GM23338 (cell line): ENCODE measurements around the gene CABCOCO1. TPM values are rescaled to one million over a fixed set of nuclear protein-coding genes. Genes with fewer than 3 reads are reported as not detected.

ENCODE experiments used
- ATAC-seq: fragments of 200-7000 bp; cut with Tn5 transposase; 3 replicates; pipeline ENCODE4 v1.9.1; 2020
- DNase-seq: peaks from one replicate; pipeline ENCODE4 v3.0.0-alpha.2; 2015; ENCODE audit warnings: low spot score
- H2AFZ ChIP-seq: fragments of 200-600 bp; sonication (generic); 2 replicates; pipeline ENCODE4 v1.8.0; 2016; ENCODE audit warnings: antibody characterized with exemption, mild to moderate bottlenecking, moderate library complexity
- H3F3A ChIP-seq: fragments of 200-600 bp; sonication (generic); replicated peaks from 2 replicates; pipeline ENCODE4 v1.8.0; 2017; ENCODE audit warnings: antibody characterized with exemption, mixed run types, low read depth
- H3K27ac ChIP-seq: fragments of 200-600 bp; sonication (generic); 2 replicates; pipeline ENCODE4 v1.6.1; 2016; ENCODE audit warnings: low read depth
- H3K27me3 ChIP-seq: fragments of 200-600 bp; sonication (generic); 2 replicates; pipeline ENCODE4 v1.8.0; 2016; ENCODE audit warnings: mild to moderate bottlenecking, mixed run types, moderate library complexity; ENCODE audit not compliant: insufficient read depth
- H3K36me3 ChIP-seq: fragments of 200-600 bp; sonication (generic); 2 replicates; pipeline ENCODE4 v1.8.0; 2016; ENCODE audit warnings: mild to moderate bottlenecking; ENCODE audit not compliant: insufficient read depth
- H3K4me1 ChIP-seq: fragments of 200-600 bp; sonication (generic); 2 replicates; pipeline ENCODE4 v1.8.0; 2016; ENCODE audit warnings: mild to moderate bottlenecking, moderate library complexity; ENCODE audit not compliant: insufficient read depth
- H3K4me2 ChIP-seq: fragments of 200-600 bp; sonication (generic); 2 replicates; pipeline ENCODE4 v1.7.1; 2017; ENCODE audit warnings: mixed run types
- H3K4me3 ChIP-seq: fragments of 200-600 bp; sonication (generic); 2 replicates; pipeline ENCODE4 v1.6.1; 2016; ENCODE audit warnings: mixed run types
- H3K79me2 ChIP-seq: fragments of 200-600 bp; sonication (generic); replicated peaks from 2 replicates; pipeline ENCODE4 v1.8.0; 2017; ENCODE audit warnings: mild to moderate bottlenecking; ENCODE audit not compliant: insufficient read depth
- H3K9me2 ChIP-seq: fragments of 200-600 bp; sonication (generic); 2 replicates; pipeline ENCODE4 v1.8.0; 2017; ENCODE audit not compliant: insufficient read depth
- H4K20me1 ChIP-seq: fragments of 200-600 bp; sonication (generic); replicated peaks from 2 replicates; pipeline ENCODE4 v1.8.0; 2017; ENCODE audit warnings: mild to moderate bottlenecking; ENCODE audit not compliant: insufficient read depth
- H3K27ac Mint-ChIP-seq: 2 replicates; pipeline ENCODE4 v1.8.0; 2020; ENCODE audit warnings: inconsistent platforms, mild to moderate bottlenecking, moderate library complexity, mixed read lengths
- H3K27me3 Mint-ChIP-seq: 3 replicates; pipeline ENCODE4 v1.8.0; 2022; ENCODE audit warnings: low read depth, mild to moderate bottlenecking, moderate library complexity, mixed read lengths, inconsistent platforms; ENCODE audit not compliant: insufficient read depth, poor library complexity
- H3K36me3 Mint-ChIP-seq: 3 replicates; pipeline ENCODE4 v1.8.0; 2021; ENCODE audit warnings: low read depth, mild to moderate bottlenecking, inconsistent platforms, moderate library complexity, mixed read lengths
- H3K4me1 Mint-ChIP-seq: 3 replicates; pipeline ENCODE4 v1.8.0; 2020; ENCODE audit warnings: mild to moderate bottlenecking, inconsistent platforms, mixed read lengths
- H3K4me3 Mint-ChIP-seq: 3 replicates; pipeline ENCODE4 v1.8.0; 2021; ENCODE audit warnings: moderate library complexity, mild to moderate bottlenecking, inconsistent platforms, mixed read lengths
- H3K9me3 Mint-ChIP-seq: 3 replicates; pipeline ENCODE4 v1.8.0; 2020; ENCODE audit warnings: moderate library complexity, mild to moderate bottlenecking, inconsistent platforms, mixed read lengths
- CREB1 ChIP-seq: fragments of 250-450 bp; sonication (Bioruptor Pico); IDR thresholded peaks from 2 replicates; pipeline ENCODE4 v1.5.0; 2020; ENCODE audit warnings: low read depth, mild to moderate bottlenecking, moderate library complexity
- EZH2 ChIP-seq: fragments of 200-600 bp; sonication (generic); IDR thresholded peaks from one replicate; pipeline ENCODE4 v1.8.0; 2017; ENCODE audit warnings: antibody characterized with exemption, mild to moderate bottlenecking, low read depth; ENCODE audit not compliant: unreplicated experiment
- EZH2phosphoT487 ChIP-seq: fragments of 200-600 bp; sonication (generic); IDR thresholded peaks from one replicate; pipeline ENCODE4 v1.8.1; 2018; ENCODE audit warnings: antibody characterized with exemption; ENCODE audit not compliant: unreplicated experiment
- JUNB ChIP-seq: IDR thresholded peaks from one replicate; pipeline ENCODE4 v1.6.1; 2016; ENCODE audit warnings: antibody characterized with exemption; ENCODE audit not compliant: unreplicated experiment
- NANOG ChIP-seq: IDR thresholded peaks from 2 replicates; pipeline ENCODE4 v1.6.1; 2016; ENCODE audit warnings: antibody characterized with exemption, borderline replicate concordance
- POLR2AphosphoS5 ChIP-seq: IDR thresholded peaks from 2 replicates; pipeline ENCODE4 v1.6.1; 2016; ENCODE audit warnings: antibody characterized with exemption, low read depth
- STAT1 ChIP-seq: IDR thresholded peaks from one replicate; pipeline ENCODE4 v1.6.1; 2016; ENCODE audit warnings: antibody characterized with exemption; ENCODE audit not compliant: unreplicated experiment
- ZNF114 ChIP-seq: fragments of 250-450 bp; sonication (Bioruptor Pico); IDR thresholded peaks from 2 replicates; pipeline ENCODE4 v1.5.0; 2020; ENCODE audit warnings: mild to moderate bottlenecking, moderate library complexity
- ZNF331 ChIP-seq: fragments of 250-450 bp; sonication (Bioruptor Pico); IDR thresholded peaks from 2 replicates; pipeline ENCODE4 v1.5.0; 2020; ENCODE audit warnings: low read depth, mild to moderate bottlenecking, moderate library complexity
- polyA plus RNA-seq: library from polyadenylated mRNA; unstranded; fragments of >200 nt; fragmentation: Nextera tagmentation; extraction: Ambion mirVana; gene quantifications from 2 replicates; pipeline ENCODE4 v1.2.1, GENCODE V29; 2016
- total RNA-seq: library from RNA; depleted of rRNA; stranded (reverse); fragments of >200 nt; shearing (Covaris generic); gene quantifications from 2 replicates; pipeline ENCODE4 v1.2.3, GENCODE V29; 2014
- TF ChIP-seq, protein P1 (sequence below): fragments of 250-450 bp; sonication (Bioruptor Pico); IDR thresholded peaks from 2 replicates; pipeline ENCODE4 v1.5.0; 2020; ENCODE audit warnings: mild to moderate bottlenecking, moderate library complexity
- TF ChIP-seq, protein P2 (sequence below): IDR thresholded peaks from one replicate; pipeline ENCODE4 v1.6.1; 2018; ENCODE audit warnings: antibody characterized with exemption; ENCODE audit not compliant: unreplicated experiment
- TF ChIP-seq, protein P3 (sequence below), 2 experiments: fragments of 200-600 bp in 1 of 2; sonication (generic) in 1 of 2; conservative IDR thresholded peaks; 2 replicates each; pipeline versions ENCODE4 v1.5.1 to v1.6.1; 2016 to 2017; ENCODE audit warnings: antibody characterized with exemption in 2 of 2, low read depth in 2 of 2, mild to moderate bottlenecking in 2 of 2, moderate library complexity in 1 of 2
- TF ChIP-seq, protein P4 (sequence below): IDR thresholded peaks from 2 replicates; pipeline ENCODE4 v1.6.1; 2016; ENCODE audit warnings: antibody characterized with exemption

The CABCOCO1 gene
- total and polyA plus RNA-seq, 2 experiments from 2014 or later, result not detected

DNA sequence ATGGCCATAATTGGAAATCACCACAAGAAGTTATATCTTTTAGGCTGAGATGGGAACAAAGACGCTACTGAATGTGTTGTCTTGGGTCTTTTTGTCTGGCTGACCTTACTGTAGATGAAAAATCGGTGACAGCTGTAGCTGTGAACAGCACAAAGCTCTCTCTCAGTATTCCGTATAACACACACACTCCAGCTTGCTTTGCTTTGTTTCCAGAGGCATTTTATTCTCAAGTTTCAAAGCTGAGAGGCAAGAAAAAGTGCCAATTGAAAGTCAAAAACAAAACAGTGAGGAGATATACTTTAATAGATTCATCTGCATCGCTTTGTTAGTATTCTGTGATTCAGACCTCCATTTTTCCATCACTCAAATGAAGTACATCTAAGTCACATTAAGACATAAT is 39.6 kb upstream of the CABCOCO1 start:
- Histone ChIP-seq H3K4me2 (no peak overlapping the region), H3K36me3 (no peaks in the 10 kb centered on the region), H3K4me1 (peaks cover 6% of the 10 kb centered on the region; the same call in 1 of the 2 replicates), H2AFZ (peak overlapping the region; percentile 87; the same call in 1 of the 2 replicates), H3K4me3 (no peak overlapping the region), H3K9me2 (peaks cover 3% of the 10 kb centered on the region; the same call in 1 of the 2 replicates), H3F3A (no peaks in the 10 kb centered on the region), H4K20me1 (no peaks in the 10 kb centered on the region), H3K79me2 (no peaks in the 10 kb centered on the region), H3K27me3 (no peaks in the 10 kb centered on the region), H3K27ac (no peak overlapping the region)
- no peak overlapping the region for H3K27ac Mint-ChIP-seq
- TF ChIP-seq ZNF114 (CRISPR knock-in tag) (no peak), STAT1 (no peak), CREB1 (CRISPR knock-in tag) (no peak), NANOG (no peak), EZH2phosphoT487 (no peak), EZH2 (no peak), ZNF331 (no peak), JUNB (no peak), POLR2AphosphoS5 (no peak)
- TF ChIP-seq, protein P1, sequence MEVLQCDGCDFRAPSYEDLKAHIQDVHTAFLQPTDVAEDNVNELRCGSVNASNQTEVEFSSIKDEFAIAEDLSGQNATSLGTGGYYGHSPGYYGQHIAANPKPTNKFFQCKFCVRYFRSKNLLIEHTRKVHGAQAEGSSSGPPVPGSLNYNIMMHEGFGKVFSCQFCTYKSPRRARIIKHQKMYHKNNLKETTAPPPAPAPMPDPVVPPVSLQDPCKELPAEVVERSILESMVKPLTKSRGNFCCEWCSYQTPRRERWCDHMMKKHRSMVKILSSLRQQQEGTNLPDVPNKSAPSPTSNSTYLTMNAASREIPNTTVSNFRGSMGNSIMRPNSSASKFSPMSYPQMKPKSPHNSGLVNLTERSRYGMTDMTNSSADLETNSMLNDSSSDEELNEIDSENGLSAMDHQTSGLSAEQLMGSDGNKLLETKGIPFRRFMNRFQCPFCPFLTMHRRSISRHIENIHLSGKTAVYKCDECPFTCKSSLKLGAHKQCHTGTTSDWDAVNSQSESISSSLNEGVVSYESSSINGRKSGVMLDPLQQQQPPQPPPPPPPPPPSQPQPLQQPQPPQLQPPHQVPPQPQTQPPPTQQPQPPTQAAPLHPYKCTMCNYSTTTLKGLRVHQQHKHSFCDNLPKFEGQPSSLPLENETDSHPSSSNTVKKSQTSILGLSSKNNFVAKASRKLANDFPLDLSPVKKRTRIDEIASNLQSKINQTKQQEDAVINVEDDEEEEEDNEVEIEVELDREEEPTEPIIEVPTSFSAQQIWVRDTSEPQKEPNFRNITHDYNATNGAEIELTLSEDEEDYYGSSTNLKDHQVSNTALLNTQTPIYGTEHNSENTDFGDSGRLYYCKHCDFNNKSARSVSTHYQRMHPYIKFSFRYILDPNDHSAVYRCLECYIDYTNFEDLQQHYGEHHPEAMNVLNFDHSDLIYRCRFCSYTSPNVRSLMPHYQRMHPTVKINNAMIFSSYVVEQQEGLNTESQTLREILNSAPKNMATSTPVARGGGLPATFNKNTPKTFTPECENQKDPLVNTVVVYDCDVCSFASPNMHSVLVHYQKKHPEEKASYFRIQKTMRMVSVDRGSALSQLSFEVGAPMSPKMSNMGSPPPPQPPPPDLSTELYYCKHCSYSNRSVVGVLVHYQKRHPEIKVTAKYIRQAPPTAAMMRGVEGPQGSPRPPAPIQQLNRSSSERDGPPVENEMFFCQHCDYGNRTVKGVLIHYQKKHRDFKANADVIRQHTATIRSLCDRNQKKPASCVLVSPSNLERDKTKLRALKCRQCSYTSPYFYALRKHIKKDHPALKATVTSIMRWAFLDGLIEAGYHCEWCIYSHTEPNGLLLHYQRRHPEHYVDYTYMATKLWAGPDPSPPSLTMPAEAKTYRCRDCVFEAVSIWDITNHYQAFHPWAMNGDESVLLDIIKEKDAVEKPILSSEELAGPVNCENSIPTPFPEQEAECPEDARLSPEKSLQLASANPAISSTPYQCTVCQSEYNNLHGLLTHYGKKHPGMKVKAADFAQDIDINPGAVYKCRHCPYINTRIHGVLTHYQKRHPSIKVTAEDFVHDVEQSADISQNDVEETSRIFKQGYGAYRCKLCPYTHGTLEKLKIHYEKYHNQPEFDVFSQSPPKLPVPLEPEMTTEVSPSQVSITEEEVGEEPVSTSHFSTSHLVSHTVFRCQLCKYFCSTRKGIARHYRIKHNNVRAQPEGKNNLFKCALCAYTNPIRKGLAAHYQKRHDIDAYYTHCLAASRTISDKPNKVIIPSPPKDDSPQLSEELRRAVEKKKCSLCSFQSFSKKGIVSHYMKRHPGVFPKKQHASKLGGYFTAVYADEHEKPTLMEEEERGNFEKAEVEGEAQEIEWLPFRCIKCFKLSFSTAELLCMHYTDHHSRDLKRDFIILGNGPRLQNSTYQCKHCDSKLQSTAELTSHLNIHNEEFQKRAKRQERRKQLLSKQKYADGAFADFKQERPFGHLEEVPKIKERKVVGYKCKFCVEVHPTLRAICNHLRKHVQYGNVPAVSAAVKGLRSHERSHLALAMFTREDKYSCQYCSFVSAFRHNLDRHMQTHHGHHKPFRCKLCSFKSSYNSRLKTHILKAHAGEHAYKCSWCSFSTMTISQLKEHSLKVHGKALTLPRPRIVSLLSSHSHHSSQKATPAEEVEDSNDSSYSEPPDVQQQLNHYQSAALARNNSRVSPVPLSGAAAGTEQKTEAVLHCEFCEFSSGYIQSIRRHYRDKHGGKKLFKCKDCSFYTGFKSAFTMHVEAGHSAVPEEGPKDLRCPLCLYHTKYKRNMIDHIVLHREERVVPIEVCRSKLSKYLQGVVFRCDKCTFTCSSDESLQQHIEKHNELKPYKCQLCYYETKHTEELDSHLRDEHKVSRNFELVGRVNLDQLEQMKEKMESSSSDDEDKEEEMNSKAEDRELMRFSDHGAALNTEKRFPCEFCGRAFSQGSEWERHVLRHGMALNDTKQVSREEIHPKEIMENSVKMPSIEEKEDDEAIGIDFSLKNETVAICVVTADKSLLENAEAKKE, result no peak
- TF ChIP-seq, protein P2, sequence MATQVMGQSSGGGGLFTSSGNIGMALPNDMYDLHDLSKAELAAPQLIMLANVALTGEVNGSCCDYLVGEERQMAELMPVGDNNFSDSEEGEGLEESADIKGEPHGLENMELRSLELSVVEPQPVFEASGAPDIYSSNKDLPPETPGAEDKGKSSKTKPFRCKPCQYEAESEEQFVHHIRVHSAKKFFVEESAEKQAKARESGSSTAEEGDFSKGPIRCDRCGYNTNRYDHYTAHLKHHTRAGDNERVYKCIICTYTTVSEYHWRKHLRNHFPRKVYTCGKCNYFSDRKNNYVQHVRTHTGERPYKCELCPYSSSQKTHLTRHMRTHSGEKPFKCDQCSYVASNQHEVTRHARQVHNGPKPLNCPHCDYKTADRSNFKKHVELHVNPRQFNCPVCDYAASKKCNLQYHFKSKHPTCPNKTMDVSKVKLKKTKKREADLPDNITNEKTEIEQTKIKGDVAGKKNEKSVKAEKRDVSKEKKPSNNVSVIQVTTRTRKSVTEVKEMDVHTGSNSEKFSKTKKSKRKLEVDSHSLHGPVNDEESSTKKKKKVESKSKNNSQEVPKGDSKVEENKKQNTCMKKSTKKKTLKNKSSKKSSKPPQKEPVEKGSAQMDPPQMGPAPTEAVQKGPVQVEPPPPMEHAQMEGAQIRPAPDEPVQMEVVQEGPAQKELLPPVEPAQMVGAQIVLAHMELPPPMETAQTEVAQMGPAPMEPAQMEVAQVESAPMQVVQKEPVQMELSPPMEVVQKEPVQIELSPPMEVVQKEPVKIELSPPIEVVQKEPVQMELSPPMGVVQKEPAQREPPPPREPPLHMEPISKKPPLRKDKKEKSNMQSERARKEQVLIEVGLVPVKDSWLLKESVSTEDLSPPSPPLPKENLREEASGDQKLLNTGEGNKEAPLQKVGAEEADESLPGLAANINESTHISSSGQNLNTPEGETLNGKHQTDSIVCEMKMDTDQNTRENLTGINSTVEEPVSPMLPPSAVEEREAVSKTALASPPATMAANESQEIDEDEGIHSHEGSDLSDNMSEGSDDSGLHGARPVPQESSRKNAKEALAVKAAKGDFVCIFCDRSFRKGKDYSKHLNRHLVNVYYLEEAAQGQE, result no peak
- TF ChIP-seq, protein P3, sequence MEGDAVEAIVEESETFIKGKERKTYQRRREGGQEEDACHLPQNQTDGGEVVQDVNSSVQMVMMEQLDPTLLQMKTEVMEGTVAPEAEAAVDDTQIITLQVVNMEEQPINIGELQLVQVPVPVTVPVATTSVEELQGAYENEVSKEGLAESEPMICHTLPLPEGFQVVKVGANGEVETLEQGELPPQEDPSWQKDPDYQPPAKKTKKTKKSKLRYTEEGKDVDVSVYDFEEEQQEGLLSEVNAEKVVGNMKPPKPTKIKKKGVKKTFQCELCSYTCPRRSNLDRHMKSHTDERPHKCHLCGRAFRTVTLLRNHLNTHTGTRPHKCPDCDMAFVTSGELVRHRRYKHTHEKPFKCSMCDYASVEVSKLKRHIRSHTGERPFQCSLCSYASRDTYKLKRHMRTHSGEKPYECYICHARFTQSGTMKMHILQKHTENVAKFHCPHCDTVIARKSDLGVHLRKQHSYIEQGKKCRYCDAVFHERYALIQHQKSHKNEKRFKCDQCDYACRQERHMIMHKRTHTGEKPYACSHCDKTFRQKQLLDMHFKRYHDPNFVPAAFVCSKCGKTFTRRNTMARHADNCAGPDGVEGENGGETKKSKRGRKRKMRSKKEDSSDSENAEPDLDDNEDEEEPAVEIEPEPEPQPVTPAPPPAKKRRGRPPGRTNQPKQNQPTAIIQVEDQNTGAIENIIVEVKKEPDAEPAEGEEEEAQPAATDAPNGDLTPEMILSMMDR (conservative IDR thresholded peaks at IDR 0.05; ENCODE audit: low read depth in 2 of 2), result no peak
- TF ChIP-seq, protein P4, sequence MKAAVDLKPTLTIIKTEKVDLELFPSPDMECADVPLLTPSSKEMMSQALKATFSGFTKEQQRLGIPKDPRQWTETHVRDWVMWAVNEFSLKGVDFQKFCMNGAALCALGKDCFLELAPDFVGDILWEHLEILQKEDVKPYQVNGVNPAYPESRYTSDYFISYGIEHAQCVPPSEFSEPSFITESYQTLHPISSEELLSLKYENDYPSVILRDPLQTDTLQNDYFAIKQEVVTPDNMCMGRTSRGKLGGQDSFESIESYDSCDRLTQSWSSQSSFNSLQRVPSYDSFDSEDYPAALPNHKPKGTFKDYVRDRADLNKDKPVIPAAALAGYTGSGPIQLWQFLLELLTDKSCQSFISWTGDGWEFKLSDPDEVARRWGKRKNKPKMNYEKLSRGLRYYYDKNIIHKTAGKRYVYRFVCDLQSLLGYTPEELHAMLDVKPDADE, result no peak
- H3K9me3 Mint-ChIP-seq, result no peaks in the 10 kb centered on the region
- H3K4me1 Mint-ChIP-seq, result peaks cover 9% of the 10 kb centered on the region; the same call in 2 of the 3 replicates
- no peak overlapping the region for H3K4me3 Mint-ChIP-seq
- no peaks in the 10 kb centered on the region for H3K36me3 Mint-ChIP-seq
- no peak for ATAC-seq
- H3K27me3 Mint-ChIP-seq, result no peaks in the 10 kb centered on the region
- no peak for DNase-seq
